CD14-positive monocyte (primary cell): ENCODE results near the gene C1QTNF5. TPM values are rescaled to one million over a fixed set of nuclear protein-coding genes. Genes with fewer than 3 reads are reported as not detected.

Experiments
- DNase-seq, 3 donors: peaks; one replicate each; pipeline ENCODE4 v3.0.0-alpha.2; 2011 to 2022
- H2AFZ ChIP-seq: 2 replicates; pipeline ENCODE4 v1.6.0; 2012; ENCODE audit warnings: mild to moderate bottlenecking, low read depth, low read length, inconsistent platforms; ENCODE audit not compliant: insufficient read depth, poor library complexity, severe bottlenecking
- H3K27ac ChIP-seq, 2 donors: 1 replicate in 1 of 2; 2 replicates in 1 of 2; pipeline ENCODE4 v1.5.1; 2012 to 2013; ENCODE audit warnings: low read length in 2 of 2, control low read depth in 1 of 2, inconsistent platforms in 1 of 2, low read depth in 1 of 2, mild to moderate bottlenecking in 1 of 2
- H3K27me3 ChIP-seq, 2 donors: one replicate each; pipeline versions ENCODE4 v1.6.0 to v1.6.1; 2011 to 2013; ENCODE audit warnings: low read length in 2 of 2; ENCODE audit not compliant: control insufficient read depth in 2 of 2, insufficient read depth in 2 of 2
- H3K36me3 ChIP-seq, 2 donors: replicated peaks in 1 of 2; 1 replicate in 1 of 2; 2 replicates in 1 of 2; pipeline versions ENCODE4 v1.5.1 to v1.6.1; 2012 to 2013; ENCODE audit warnings: low read length in 2 of 2, control low read depth in 1 of 2, inconsistent platforms in 1 of 2, mild to moderate bottlenecking in 1 of 2; ENCODE audit not compliant: insufficient read depth in 2 of 2, control insufficient read depth in 1 of 2
- H3K4me1 ChIP-seq, 2 donors: 1 replicate in 1 of 2; 2 replicates in 1 of 2; pipeline versions ENCODE4 v1.5.1 to v1.6.1; 2012 to 2013; ENCODE audit warnings: low read length in 2 of 2, control low read depth in 1 of 2, inconsistent platforms in 1 of 2, mild to moderate bottlenecking in 1 of 2, moderate library complexity in 1 of 2; ENCODE audit not compliant: insufficient read depth in 2 of 2, control insufficient read depth in 1 of 2
- H3K4me2 ChIP-seq: replicated peaks from 2 replicates; pipeline ENCODE3; 2012; ENCODE audit warnings: low read length, moderate library complexity, mild to moderate bottlenecking; ENCODE audit not compliant: poor library complexity, severe bottlenecking; ENCODE audit errors: extremely low read depth
- H3K4me3 ChIP-seq, 3 experiments: fragments of 200-600 bp in 1 of 3; sonication (generic) in 1 of 3; replicated peaks in 1 of 3; 1 replicate in 2 of 3; 2 replicates in 1 of 3; pipeline ENCODE4 v1.5.1; 2011 to 2013; ENCODE audit warnings: low read length in 3 of 3, mild to moderate bottlenecking in 3 of 3, control low read depth in 2 of 3, low read depth in 2 of 3, inconsistent platforms in 1 of 3, moderate library complexity in 1 of 3
- H3K79me2 ChIP-seq: 2 replicates; pipeline ENCODE4 v1.6.0; 2012; ENCODE audit warnings: mild to moderate bottlenecking, control low read depth, inconsistent platforms, low read length, moderate library complexity; ENCODE audit not compliant: insufficient read depth
- H3K9ac ChIP-seq: 2 replicates; pipeline ENCODE4 v1.6.0; 2017; ENCODE audit warnings: low read length, mild to moderate bottlenecking; ENCODE audit not compliant: insufficient read depth, poor library complexity, severe bottlenecking
- H3K9me3 ChIP-seq, 2 donors: replicated peaks in 1 of 2; 1 replicate in 1 of 2; 2 replicates in 1 of 2; pipeline versions ENCODE4 v1.5.1 to v1.6.1; 2012 to 2013; ENCODE audit warnings: low read length in 2 of 2, control low read depth in 1 of 2; ENCODE audit not compliant: control insufficient read depth in 1 of 2, insufficient read depth in 1 of 2
- H4K20me1 ChIP-seq: 2 replicates; pipeline ENCODE4 v1.6.0; 2012; ENCODE audit warnings: mild to moderate bottlenecking, low read length, control low read depth, moderate library complexity; ENCODE audit not compliant: insufficient read depth
- H3K27ac Mint-ChIP-seq, 7 donors: one replicate each; pipeline ENCODE4 v1.8.0; 2020; ENCODE audit warnings: mild to moderate bottlenecking in 7 of 7, mixed read lengths in 7 of 7, moderate library complexity in 6 of 7, inconsistent platforms in 2 of 7
- H3K27me3 Mint-ChIP-seq, 3 donors: one replicate each; pipeline ENCODE4 v1.8.0; 2021 to 2022; ENCODE audit warnings: low read depth in 3 of 3, mild to moderate bottlenecking in 3 of 3, mixed read lengths in 3 of 3, moderate library complexity in 3 of 3, inconsistent platforms in 1 of 3
- H3K36me3 Mint-ChIP-seq, 2 donors: one replicate each; pipeline ENCODE4 v1.8.0; 2020; ENCODE audit warnings: mixed read lengths in 2 of 2, inconsistent platforms in 1 of 2, mild to moderate bottlenecking in 1 of 2
- H3K4me1 Mint-ChIP-seq: one replicate; pipeline ENCODE4 v1.8.0; 2020; ENCODE audit warnings: mild to moderate bottlenecking, mixed read lengths
- H3K4me3 Mint-ChIP-seq, 2 donors: one replicate each; pipeline ENCODE4 v1.8.0; 2020; ENCODE audit warnings: mild to moderate bottlenecking in 2 of 2, mixed read lengths in 2 of 2, moderate library complexity in 1 of 2
- H3K9me3 Mint-ChIP-seq, 7 donors: one replicate each; pipeline ENCODE4 v1.8.0; 2020 to 2022; ENCODE audit warnings: mixed read lengths in 7 of 7, mild to moderate bottlenecking in 6 of 7, moderate library complexity in 6 of 7, inconsistent platforms in 2 of 7
- CTCF ChIP-seq: fragments of 200-600 bp; IDR thresholded peaks from one replicate; pipeline ENCODE4 v1.8.0; 2022; ENCODE audit warnings: antibody characterized with exemption, mild to moderate bottlenecking
- WGBS: methylation state at CpG from one replicate; pipeline ENCODE4 v1.1.5; 2013; ENCODE audit warnings: missing lambda C conversion rate; ENCODE audit not compliant: insufficient coverage; 5-methylcytosine and 5-hydroxymethylcytosine counted together
- intact Hi-C, 2 donors: fragments of 100-400 bp; cut with micrococcal nuclease; formaldehyde crosslinking; loops; one replicate each; pipeline versions ENCODE4 v1.15.0 to v1.15.1; 2023
- polyA plus RNA-seq, 3 donors: library from polyadenylated mRNA; depleted of rRNA in 1 of 3; unstranded in 2 of 3; stranded (reverse) in 1 of 3; fragments of 300-500 nt in 2 of 3; fragments of >200 nt in 1 of 3; fragmentation: Illumina TruSeq in 2 of 3; gene quantifications; 1 replicate in 2 of 3; 2 replicates in 1 of 3; pipeline ENCODE4 v1.2.3, GENCODE V29; 2012 to 2021

C1QTNF5 gene
- polyA plus RNA-seq, 3 donors = not detected

DNA sequence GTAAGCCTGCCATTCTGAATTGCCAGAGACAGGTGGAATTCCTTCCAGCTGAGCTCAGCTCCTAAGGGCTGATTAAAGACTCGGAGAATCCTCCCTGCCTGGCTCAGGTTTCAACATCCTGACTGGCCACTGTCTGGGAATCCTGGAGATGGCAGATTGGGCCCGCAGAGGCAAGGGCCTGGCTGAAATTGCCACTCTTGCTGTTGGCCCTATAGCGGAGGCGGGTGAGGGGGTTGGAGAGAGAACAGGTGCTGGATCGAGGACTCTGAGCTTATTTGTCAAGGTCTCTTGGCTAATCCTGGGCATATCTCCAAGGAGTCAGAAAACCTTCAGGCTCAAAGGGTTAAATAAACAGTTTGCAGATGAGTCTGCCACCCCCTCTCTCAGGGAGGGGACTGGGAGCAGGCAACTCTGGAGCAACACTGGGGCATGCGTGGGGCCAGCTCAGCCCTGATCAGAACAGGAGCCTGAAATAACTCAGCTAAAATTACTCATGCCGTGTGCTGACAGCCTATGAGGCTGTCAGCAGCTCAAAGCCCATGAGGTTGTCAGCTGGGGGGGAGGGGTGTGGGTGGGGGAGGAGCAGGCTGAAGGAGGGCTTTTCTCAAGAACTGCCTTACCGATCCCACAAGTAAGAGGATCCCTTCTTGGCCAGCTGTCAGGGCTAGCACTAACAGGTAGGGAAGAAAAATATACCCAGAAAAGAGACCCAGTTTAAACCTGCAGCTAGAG, 20.5 kb upstream of the C1QTNF5 start:
- no peak overlapping the region for H3K4me3 ChIP-seq
- peaks cover 3 to 4% of the 10 kb centered on the region in 2 donors for H3K36me3 Mint-ChIP-seq
- no peak overlapping the region for H3K4me3 Mint-ChIP-seq
- no peak for DNase-seq
- no peaks in the 10 kb centered on the region for H3K36me3 ChIP-seq
- no peak overlapping the region for H3K9ac ChIP-seq
- no peak overlapping the region for H3K4me2 ChIP-seq
- no peak overlapping the region for H3K27ac ChIP-seq
- H3K9me3 ChIP-seq = no peaks in the 10 kb centered on the region
- peaks cover 0 to 5% (median 3%) of the 10 kb centered on the region in 7 donors for H3K9me3 Mint-ChIP-seq
- H3K27me3 Mint-ChIP-seq = peaks cover 45 to 63% (median 55%) of the 10 kb centered on the region in 3 donors
- peaks cover 7 to 20% of the 10 kb centered on the region in 2 donors for H3K4me1 ChIP-seq
- WGBS = 97% methylated on average over 3 of the region's 8 CpGs
- no peak for TF ChIP-seq CTCF
- peaks cover 28 to 40% of the 10 kb centered on the region in 2 donors for H3K27me3 ChIP-seq
- peak overlapping the region in 1 of 7 donors; percentile 41 for H3K27ac Mint-ChIP-seq
- H4K20me1 ChIP-seq = no peaks in the 10 kb centered on the region
- no peak overlapping the region for H2AFZ ChIP-seq
- intact Hi-C loops = no loop called here
- peaks cover 18% of the 10 kb centered on the region for H3K4me1 Mint-ChIP-seq
- no peaks in the 10 kb centered on the region for H3K79me2 ChIP-seq

DNA sequence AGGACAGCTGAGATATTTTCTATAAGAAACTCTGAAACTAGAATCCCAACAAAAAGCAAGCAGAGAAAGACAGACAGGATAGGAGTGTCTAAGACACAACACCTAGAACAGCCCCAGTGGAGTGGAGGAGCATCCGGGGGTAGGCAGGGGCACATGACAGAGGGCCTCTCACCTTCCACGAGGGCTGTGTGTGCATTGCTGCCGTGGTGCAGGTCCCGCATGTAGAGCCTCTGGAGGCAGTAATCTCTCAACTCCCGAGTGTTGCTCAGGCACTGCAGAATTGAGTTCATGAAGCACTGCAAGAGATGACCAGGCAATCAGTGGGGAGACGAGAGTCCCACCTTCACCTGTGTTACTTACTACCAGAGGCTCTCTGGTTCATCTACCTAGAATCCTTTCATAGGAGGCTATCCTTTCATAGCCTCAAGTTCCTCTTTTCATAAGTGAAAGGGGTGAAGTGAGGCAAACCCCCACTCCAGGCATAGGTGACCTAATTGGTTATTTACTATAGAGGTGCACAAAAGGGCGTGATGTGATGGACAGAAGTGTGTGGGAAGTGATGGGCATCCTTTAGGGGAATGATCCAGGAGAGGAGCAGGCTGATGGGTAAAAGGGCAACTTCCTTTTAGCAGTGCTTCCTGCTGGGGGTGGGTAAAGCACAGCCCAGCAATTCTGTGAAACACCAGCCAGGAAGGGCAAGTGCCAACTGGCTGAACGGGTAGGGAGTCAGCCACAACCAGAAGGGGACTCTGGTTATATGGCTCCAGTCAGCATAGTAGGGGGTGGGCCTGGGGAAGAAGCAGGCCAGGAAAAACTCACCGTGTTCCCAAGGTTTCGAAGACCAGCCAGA, 18.9 kb upstream of the C1QTNF5 start:
- WGBS = 78% methylated on average over 7 of the region's 10 CpGs
- no peak overlapping the region for H2AFZ ChIP-seq
- Mint-ChIP-seq H3K27me3 (peaks cover 43 to 65% (median 51%) of the 10 kb centered on the region in 3 donors), H3K36me3 (peaks cover 2% of the 10 kb centered on the region in 2 donors), H3K4me3 (no peak overlapping the region), H3K4me1 (peaks cover 17% of the 10 kb centered on the region), H3K9me3 (peaks cover 0 to 3% (median 2%) of the 10 kb centered on the region in 7 donors), H3K27ac (no peak overlapping the region)
- no peaks in the 10 kb centered on the region for H4K20me1 ChIP-seq
- H3K4me3 ChIP-seq = no peak overlapping the region
- H3K27ac ChIP-seq = no peak overlapping the region
- H3K9me3 ChIP-seq = no peaks in the 10 kb centered on the region
- no peak overlapping the region for H3K9ac ChIP-seq
- no peak for TF ChIP-seq CTCF
- H3K4me2 ChIP-seq = no peak overlapping the region
- H3K79me2 ChIP-seq = no peaks in the 10 kb centered on the region
- peaks cover 27 to 42% of the 10 kb centered on the region in 2 donors for H3K27me3 ChIP-seq
- peaks cover 7 to 21% of the 10 kb centered on the region in 2 donors for H3K4me1 ChIP-seq
- intact Hi-C loops = no loop called here
- no peaks in the 10 kb centered on the region for H3K36me3 ChIP-seq
- DNase-seq = peak in 1 of 3 donors; percentile 8
